ENCODE results near the gene SETD7. TPM values are rescaled to one million over a fixed set of nuclear protein-coding genes. Genes with fewer than 3 reads are reported as not detected.

Gene SETD7
- total and polyA plus RNA-seq, 2 of the 4 experiments (the other 2 are of a cell fraction) = 17.0 to 46.6 TPM

DNA sequence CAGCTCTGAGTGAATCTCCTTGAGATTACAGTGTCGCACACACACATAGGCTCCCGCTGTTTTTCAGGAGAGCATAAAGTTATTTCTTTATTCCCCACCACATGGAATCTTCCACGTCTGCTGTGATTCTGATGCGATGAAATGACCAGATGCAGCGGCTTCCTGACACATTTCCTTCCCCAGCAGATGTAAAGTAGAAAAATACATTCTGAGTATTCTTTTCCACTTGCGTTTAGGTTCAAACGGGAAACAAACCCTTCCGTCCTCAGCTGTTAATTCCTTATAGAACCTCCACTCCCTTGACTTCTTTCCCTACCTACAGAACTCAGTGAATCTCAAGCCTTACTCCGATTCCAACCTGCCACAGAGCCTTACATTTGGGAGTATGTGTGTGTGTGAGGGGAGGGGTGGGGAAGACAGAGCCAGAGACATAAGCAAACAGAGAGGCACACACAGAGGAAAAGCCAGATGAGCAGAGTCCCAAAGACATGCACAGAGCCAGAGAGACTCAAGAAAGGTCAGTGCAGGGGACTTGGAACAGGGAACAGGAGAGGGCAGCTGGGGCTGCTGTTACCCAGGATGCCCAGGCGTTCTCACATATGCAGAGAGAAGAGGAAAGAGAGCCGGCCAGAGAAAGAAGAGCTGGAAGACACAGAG, 47.3 kb downstream of the SETD7 start:
- in situ Hi-C loops (cut with MboI; ENCODE audit: low sequenced_read_pairs) = no loop called here
- no peak overlapping the region for H2AK5ac ChIP-seq (ENCODE audit: low read depth, low read length)
- ATAC-seq (ENCODE audit: low read depth) (no peak), DNase-seq (no peak)
- no peaks in the 10 kb centered on the region for H3K27me3 ChIP-seq (ENCODE audit: control insufficient read depth, insufficient read depth, low read length)
- no peaks in the 10 kb centered on the region for H4K20me1 ChIP-seq (ENCODE audit: insufficient read depth, low read length)
- no peak overlapping the region for H3K14ac ChIP-seq (replicated peaks; ENCODE audit: low read depth, low read length)
- no peak overlapping the region for H3K9ac ChIP-seq (ENCODE audit: low read depth, low read length)
- no peak overlapping the region for H4K8ac ChIP-seq (ENCODE audit: low read depth in 2 of 2, low read length in 2 of 2)
- no peak overlapping the region for H3K4me2 ChIP-seq (ENCODE audit: low read depth, low read length)
- H3K18ac ChIP-seq (ENCODE audit: low read depth, low read length) = no peak overlapping the region
- no peak overlapping the region for H2AFZ ChIP-seq (replicated peaks; ENCODE audit: low read length, poor library complexity)
- H3K56ac ChIP-seq (ENCODE audit: extremely low read depth, insufficient read depth, low read length) = no peak overlapping the region
- CTCF ChIA-PET = no interaction called here
- no peak overlapping the region for H3K4me3 ChIP-seq (ENCODE audit: insufficient read depth, low read depth, low read length)
- dilution Hi-C loops (cut with HindIII; ENCODE audit: low sequenced_read_pairs, unreplicated experiment) = no loop called here
- no peaks in the 10 kb centered on the region; a peak in 1 of 4 replicates for H3K79me1 ChIP-seq (ENCODE audit: low read depth in 1 of 2, low read length in 2 of 2)
- TF ChIP-seq RAD21 (IDR thresholded peaks at IDR 0.05; ENCODE audit: low read length) (no peak), RFX5 (IDR thresholded peaks at IDR 0.05; ENCODE audit: low read depth, low read length) (no peak)
- TF ChIP-seq, protein P1, sequence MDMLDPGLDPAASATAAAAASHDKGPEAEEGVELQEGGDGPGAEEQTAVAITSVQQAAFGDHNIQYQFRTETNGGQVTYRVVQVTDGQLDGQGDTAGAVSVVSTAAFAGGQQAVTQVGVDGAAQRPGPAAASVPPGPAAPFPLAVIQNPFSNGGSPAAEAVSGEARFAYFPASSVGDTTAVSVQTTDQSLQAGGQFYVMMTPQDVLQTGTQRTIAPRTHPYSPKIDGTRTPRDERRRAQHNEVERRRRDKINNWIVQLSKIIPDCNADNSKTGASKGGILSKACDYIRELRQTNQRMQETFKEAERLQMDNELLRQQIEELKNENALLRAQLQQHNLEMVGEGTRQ (IDR thresholded peaks at IDR 0.05; ENCODE audit: low read depth, low read length) = no peak
- H3K9me1 ChIP-seq (ENCODE audit: insufficient read depth, low read length) = 0 out of 2 replicates have a peak, but pooled peaks cover 5% of the 10 kb centered on the region
- no peaks in the 10 kb centered on the region for H3K4me1 ChIP-seq (ENCODE audit: control insufficient read depth, insufficient read depth, low read length)
- H2BK120ac ChIP-seq (ENCODE audit: low read depth, low read length) = no peak overlapping the region
- BruUV-seq (replicated peaks) = no TSS peak
- WGBS, 2 experiments (ENCODE audit: extremely low coverage in 2 of 2, insufficient read length in 1 of 2) = 88% methylated on average over 2 of the region's 11 CpGs; no CpG with 5 or more reads in 1 of the 2 experiments
- no peak overlapping the region for H2AK9ac ChIP-seq (replicated peaks; ENCODE audit: low read depth, low read length, poor library complexity)
- no peak overlapping the region for H3K4ac ChIP-seq (ENCODE audit: low read depth, low read length)
- H4K91ac ChIP-seq (ENCODE audit: insufficient read depth, low read depth, low read length) = no peak overlapping the region
- no peak overlapping the region for H2BK15ac ChIP-seq (ENCODE audit: low read depth, low read length)
- no peak overlapping the region for H2BK5ac ChIP-seq (ENCODE audit: low read depth, low read length, poor library complexity, severe bottlenecking)
- POLR2A ChIA-PET (ENCODE audit: unreplicated experiment) = no interaction called here
- peaks cover under 1% of the 10 kb centered on the region; the same call in 1 of the 2 replicates for H3K9me3 ChIP-seq (ENCODE audit: control insufficient read depth, insufficient read depth, low read length)
- H3K23ac ChIP-seq (ENCODE audit: low read depth, low read length) = no peak overlapping the region
- intact Hi-C loops (cut with micrococcal nuclease) = no loop called here
- no peak overlapping the region for H4K5ac ChIP-seq (ENCODE audit: low read depth, low read length)
- peaks cover 28% of the 10 kb centered on the region for H3K36me3 ChIP-seq (ENCODE audit: control insufficient read depth, insufficient read depth, low read length)
- H2BK20ac ChIP-seq (ENCODE audit: low read depth, low read length) = no peak overlapping the region
- no peak overlapping the region for H3K27ac ChIP-seq (ENCODE audit: insufficient read depth, low read length)
